Body of pancreas (tissue), 4 donors: ENCODE results near the gene SLC16A9. TPM values are rescaled to one million over a fixed set of nuclear protein-coding genes. Genes with fewer than 3 reads are reported as not detected.
A peak's percentile ranks its signal among the peaks of the same experiment; 100 is the strongest.

Experiments used
- ATAC-seq: fragments of 150-250 bp; one replicate; pipeline ENCODE4 v1.9.1; 2016
- DNase-seq, 4 donors: peaks; one replicate each; pipeline ENCODE4 v3.0.0-alpha.2; 2019
- H3K27ac ChIP-seq, 4 donors: fragments of 200-600 bp; sonication (generic); 1 replicate in 3 of 4; 2 replicates in 1 of 4; pipeline versions ENCODE4 v1.5.1 to v1.6.1; 2016 to 2019; ENCODE audit warnings: mild to moderate bottlenecking in 1 of 4, mixed read lengths in 1 of 4, moderate library complexity in 1 of 4
- H3K27me3 ChIP-seq, 2 donors: fragments of 200-600 bp; sonication (generic); one replicate each; pipeline ENCODE4 v1.6.0; 2016; ENCODE audit warnings: mild to moderate bottlenecking in 1 of 2
- H3K36me3 ChIP-seq, 2 donors: fragments of 200-600 bp; sonication (generic); replicated peaks in 1 of 2; 2 replicates each; pipeline ENCODE4 v1.5.1; 2016; ENCODE audit warnings: low read depth in 2 of 2; ENCODE audit not compliant: insufficient read depth in 1 of 2
- H3K4me1 ChIP-seq: fragments of 200-600 bp; sonication (generic); one replicate; pipeline ENCODE4 v1.6.0; 2016
- H3K4me3 ChIP-seq, 2 donors: fragments of 200-600 bp; sonication (generic); 1 replicate in 1 of 2; 2 replicates in 1 of 2; pipeline ENCODE4 v1.5.1; 2016 to 2019
- H3K9me3 ChIP-seq, 3 donors: fragments of 200-600 bp; sonication (generic); 1 replicate in 2 of 3; 2 replicates in 1 of 3; pipeline ENCODE4 v1.5.1; 2016
- CTCF ChIP-seq, 7 experiments: fragments of 450-650 bp in 4 of 7; fragments of 200-600 bp in 3 of 7; sonication (generic) in 3 of 7; IDR thresholded peaks; one replicate each; pipeline ENCODE4 v1.5.1; 2016 to 2019; ENCODE audit warnings: antibody characterized with exemption in 7 of 7
- POLR2A ChIP-seq, 3 donors: fragments of 450-650 bp; IDR thresholded peaks; one replicate each; pipeline ENCODE4 v1.6.1; 2016; ENCODE audit warnings: antibody characterized with exemption in 3 of 3, mild to moderate bottlenecking in 2 of 3
- WGBS, 2 donors: methylation state at CpG; one replicate each; pipeline ENCODE4 v1.1.5; 2017; 5-methylcytosine and 5-hydroxymethylcytosine counted together
- intact Hi-C: fragments of 100-400 bp; cut with DNase I; formaldehyde crosslinking; loops from one replicate; pipeline ENCODE4 v1.15.1; 2023
- total RNA-seq, 2 donors: library from RNA; depleted of rRNA; stranded (reverse); fragments of >200 nt; gene quantifications; one replicate each; pipeline ENCODE4 v1.1.0, GENCODE V29; 2016

SLC16A9 gene
- total RNA-seq, 2 donors from 2014 or later, result 0.78 to 2.6 TPM

GRCh38 chr10:59627366-59628018 lies 82.2 kb downstream of the SLC16A9 start:
- TF ChIP-seq POLR2A (IDR thresholded peaks at IDR 0.05), result no peak
- TF ChIP-seq CTCF (IDR thresholded peaks at IDR 0.05), result no peak
- Histone ChIP-seq H3K4me3 (no peak overlapping the region), H3K4me1 (no peaks in the 10 kb centered on the region), H3K36me3 (no peaks in the 10 kb centered on the region), H3K9me3 (no peaks in the 10 kb centered on the region), H3K27me3 (no peaks in the 10 kb centered on the region), H3K27ac (no peak overlapping the region)
- WGBS, 2 donors, result 75 to 80% methylated on average over 3 to 4 of the region's 4 CpGs
- intact Hi-C loops, result no loop called here
- ATAC-seq (no peak), DNase-seq (no peak)

GRCh38 chr10:59626523-59626869 lies 83.2 kb downstream of the SLC16A9 start:
- ATAC-seq, result peak; percentile 16
- Histone ChIP-seq H3K9me3 (no peaks in the 10 kb centered on the region), H3K27me3 (no peaks in the 10 kb centered on the region), H3K27ac (no peak overlapping the region), H3K4me3 (no peak overlapping the region), H3K4me1 (no peaks in the 10 kb centered on the region), H3K36me3 (no peaks in the 10 kb centered on the region)
- intact Hi-C loops, result no loop called here
- 36 to 42% methylated on average over 3 of the region's 3 CpGs for whole genome bisulfite sequencing, 2 donors
- TF ChIP-seq CTCF (IDR thresholded peaks at IDR 0.05) (no peak), POLR2A (IDR thresholded peaks at IDR 0.05) (no peak)
- peak in 1 of 4 donors; percentile 9 for DNase-seq

- no peak overlapping the region for H3K27ac ChIP-seq
These were observed 83.7 kb downstream of the SLC16A9 start for GRCh38 chr10:59625721-59626522.

GRCh38 chr10:59624951-59625350 lies 84.7 kb downstream of the SLC16A9 start:
- ATAC-seq (no peak), DNase-seq (no peak)
- Histone ChIP-seq H3K27me3 (no peaks in the 10 kb centered on the region), H3K4me1 (no peaks in the 10 kb centered on the region), H3K36me3 (no peaks in the 10 kb centered on the region), H3K27ac (no peak overlapping the region), H3K9me3 (no peaks in the 10 kb centered on the region), H3K4me3 (no peak overlapping the region)
- TF ChIP-seq CTCF (IDR thresholded peaks at IDR 0.05), result no peak
- no peak for TF ChIP-seq POLR2A (IDR thresholded peaks at IDR 0.05)
- intact Hi-C loops, result loop anchor here (5.0 kb wide), 1 partner anchor 843 kb away; no protein-coding TSS in a partner anchor
- 79% methylated on average over 8 of the region's 8 CpGs for WGBS, 2 donors

More at GRCh38 chr10:59625721-59626522, 83.7 kb downstream of the SLC16A9 start:
- TF ChIP-seq POLR2A (IDR thresholded peaks at IDR 0.05) (no peak), CTCF (IDR thresholded peaks at IDR 0.05) (peak; percentile 35 to 97 (median 92))
- Histone ChIP-seq H3K27me3 (no peaks in the 10 kb centered on the region), H3K4me3 (no peak overlapping the region), H3K36me3 (no peaks in the 10 kb centered on the region), H3K9me3 (no peaks in the 10 kb centered on the region), H3K4me1 (no peaks in the 10 kb centered on the region)
- whole genome bisulfite sequencing, 2 donors, result 20 to 25% methylated on average over 8 of the region's 8 CpGs
- intact Hi-C loops, result no loop called here
- DNase-seq (peak; percentile 21 to 62 (median 48)), ATAC-seq (peak; percentile 86)
